GM21529 (cell line): ENCODE measurements around the gene SETD2.
"Not testable (repeated sequence)": the region's sequence is repeated elsewhere in the genome, so short reads cannot be mapped to it uniquely, and the experiment has no call there.

ENCODE experiments used
- ATAC-seq: cut with Tn5 transposase; IDR thresholded peaks from one replicate; pipeline ENCODE4 v1.9.1; 2021; ENCODE audit not compliant: unreplicated experiment

Gene SETD2, protein sequence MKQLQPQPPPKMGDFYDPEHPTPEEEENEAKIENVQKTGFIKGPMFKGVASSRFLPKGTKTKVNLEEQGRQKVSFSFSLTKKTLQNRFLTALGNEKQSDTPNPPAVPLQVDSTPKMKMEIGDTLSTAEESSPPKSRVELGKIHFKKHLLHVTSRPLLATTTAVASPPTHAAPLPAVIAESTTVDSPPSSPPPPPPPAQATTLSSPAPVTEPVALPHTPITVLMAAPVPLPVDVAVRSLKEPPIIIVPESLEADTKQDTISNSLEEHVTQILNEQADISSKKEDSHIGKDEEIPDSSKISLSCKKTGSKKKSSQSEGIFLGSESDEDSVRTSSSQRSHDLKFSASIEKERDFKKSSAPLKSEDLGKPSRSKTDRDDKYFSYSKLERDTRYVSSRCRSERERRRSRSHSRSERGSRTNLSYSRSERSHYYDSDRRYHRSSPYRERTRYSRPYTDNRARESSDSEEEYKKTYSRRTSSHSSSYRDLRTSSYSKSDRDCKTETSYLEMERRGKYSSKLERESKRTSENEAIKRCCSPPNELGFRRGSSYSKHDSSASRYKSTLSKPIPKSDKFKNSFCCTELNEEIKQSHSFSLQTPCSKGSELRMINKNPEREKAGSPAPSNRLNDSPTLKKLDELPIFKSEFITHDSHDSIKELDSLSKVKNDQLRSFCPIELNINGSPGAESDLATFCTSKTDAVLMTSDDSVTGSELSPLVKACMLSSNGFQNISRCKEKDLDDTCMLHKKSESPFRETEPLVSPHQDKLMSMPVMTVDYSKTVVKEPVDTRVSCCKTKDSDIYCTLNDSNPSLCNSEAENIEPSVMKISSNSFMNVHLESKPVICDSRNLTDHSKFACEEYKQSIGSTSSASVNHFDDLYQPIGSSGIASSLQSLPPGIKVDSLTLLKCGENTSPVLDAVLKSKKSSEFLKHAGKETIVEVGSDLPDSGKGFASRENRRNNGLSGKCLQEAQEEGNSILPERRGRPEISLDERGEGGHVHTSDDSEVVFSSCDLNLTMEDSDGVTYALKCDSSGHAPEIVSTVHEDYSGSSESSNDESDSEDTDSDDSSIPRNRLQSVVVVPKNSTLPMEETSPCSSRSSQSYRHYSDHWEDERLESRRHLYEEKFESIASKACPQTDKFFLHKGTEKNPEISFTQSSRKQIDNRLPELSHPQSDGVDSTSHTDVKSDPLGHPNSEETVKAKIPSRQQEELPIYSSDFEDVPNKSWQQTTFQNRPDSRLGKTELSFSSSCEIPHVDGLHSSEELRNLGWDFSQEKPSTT (N-terminal part only)

DNA sequence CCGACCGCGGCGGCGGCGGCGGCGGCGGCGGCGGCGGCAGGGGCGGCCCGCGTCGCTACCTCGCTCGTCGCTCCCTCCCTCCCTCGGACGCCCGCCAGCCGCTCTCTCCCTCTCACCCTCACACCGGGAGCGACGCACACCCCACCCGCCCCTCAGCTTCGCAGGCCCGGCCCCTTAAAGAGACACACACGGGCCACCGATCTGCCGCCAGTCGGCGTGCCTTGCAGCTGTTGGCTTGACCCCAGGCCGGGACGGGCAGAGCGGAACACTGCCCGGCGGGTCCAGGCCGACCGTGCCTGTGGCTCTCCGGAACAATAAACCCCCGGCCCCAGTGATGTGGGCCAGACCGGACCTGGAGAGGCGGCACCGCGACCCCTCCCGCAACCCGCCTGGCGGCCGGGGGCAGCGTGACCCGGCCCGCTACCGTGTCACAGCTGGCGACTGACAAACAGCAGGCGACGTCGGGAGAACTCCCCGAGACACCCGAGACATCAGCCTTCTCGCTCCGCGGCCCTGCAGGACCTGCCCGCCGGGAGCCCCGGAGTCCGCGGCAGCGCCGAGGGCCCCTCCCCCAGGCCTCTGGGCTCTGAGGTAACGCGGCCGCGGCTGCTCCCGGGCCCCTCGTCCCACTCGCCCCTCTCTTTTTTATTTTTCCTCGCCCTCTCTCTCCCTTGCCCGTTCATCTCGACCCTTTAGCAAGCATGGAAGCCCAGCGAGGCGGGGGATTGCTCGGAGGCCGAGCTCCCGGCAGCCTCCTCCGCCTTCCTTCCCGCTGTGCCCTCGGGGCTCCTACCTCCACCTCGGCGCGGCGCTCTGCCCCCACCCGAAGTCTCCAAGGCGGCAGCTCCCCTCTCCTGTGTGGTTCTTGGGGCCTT is at the start of gene SETD2:
SETD2 (minus strand) TSS at position 107 of the 875 bp plus-strand sequence. CDS start 189 bp downstream, outside the sequence.
- ATAC-seq, result peak; percentile 74

DNA sequence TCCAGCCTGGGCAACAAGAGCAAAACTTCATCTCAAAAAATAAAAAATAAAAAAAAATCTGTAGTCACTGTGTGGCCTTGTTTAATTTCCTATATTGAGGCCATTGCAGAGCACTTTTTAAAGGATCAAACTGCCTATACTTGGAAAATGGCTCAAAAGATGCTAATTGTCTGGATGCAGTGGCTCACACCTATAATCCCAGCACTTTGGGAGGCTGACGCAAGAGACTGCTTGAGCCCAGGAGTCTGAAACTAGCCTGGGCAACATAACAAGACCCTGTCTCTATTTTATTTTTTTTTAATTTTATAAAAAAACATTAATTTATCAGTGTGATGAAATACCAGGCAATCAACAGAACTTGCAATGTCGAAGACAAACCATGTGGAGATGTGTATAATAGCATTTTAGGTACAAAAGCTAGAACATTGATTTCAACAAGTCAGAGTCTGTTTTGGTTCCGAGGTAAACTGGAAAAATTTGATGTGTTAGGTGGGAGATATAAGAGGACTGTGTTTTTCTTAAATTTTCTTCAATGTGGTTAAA is 47.0 kb upstream of the SETD2 start:
- ATAC-seq, result no peak

DNA sequence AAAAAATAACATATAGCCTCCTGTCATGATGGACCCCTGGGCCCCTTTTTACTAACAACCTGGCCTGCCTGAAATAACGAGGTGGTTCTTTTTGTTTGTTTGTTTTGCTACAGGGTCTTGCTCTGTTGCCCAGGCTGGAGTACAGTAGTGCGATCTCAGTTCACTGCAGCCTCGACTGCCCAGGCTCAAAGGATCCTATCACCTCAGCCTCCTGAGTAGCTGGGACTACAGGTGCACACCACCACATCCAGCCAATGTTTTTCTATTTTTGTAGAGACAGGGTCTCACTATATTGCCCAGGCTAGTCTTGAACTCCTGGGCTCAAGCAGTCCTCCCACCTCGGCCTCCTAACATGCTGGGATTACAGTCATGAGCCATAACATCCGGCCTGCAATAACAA is 42.1 kb upstream of the SETD2 start:
- not testable (repeated sequence) for ATAC-seq

DNA sequence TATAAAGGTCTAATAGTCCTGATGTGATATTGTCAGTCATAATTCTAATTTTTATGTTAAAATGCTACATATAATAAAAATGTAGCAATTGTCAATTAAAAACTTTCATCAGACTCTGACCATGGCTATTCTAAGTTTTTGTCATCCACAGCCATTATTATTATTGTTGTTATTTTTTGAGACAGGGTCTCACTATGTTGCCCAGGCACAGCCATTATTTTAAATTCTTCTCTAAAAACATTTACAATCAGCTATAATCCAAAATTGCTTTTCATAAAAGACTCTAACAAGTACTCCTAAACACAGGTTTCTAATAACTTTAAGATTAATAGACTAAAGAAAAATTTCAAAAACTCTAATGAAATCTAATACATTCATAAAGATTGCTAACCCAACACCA is 41.0 kb upstream of the SETD2 start:
- ATAC-seq, result no peak

DNA sequence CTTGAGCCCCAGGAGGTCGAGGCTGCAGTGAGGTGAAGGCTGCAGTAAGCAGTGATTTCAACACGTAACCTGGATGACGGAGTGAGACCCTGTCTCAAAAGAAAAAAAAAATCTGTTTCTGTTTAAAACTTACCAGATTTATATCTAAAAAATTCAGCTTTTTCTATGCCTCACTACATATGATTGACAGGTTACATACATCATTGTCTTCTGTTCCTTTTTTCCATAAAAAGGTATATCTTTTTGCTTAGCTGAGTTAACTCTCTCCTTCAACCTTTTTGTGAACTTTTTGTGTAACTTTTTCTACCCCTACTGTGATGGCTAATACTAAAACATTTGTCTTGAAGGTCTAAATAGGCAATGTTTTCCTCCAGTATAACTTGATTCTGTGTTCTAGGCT is 38.6 kb upstream of the SETD2 start:
- no peak for ATAC-seq

DNA sequence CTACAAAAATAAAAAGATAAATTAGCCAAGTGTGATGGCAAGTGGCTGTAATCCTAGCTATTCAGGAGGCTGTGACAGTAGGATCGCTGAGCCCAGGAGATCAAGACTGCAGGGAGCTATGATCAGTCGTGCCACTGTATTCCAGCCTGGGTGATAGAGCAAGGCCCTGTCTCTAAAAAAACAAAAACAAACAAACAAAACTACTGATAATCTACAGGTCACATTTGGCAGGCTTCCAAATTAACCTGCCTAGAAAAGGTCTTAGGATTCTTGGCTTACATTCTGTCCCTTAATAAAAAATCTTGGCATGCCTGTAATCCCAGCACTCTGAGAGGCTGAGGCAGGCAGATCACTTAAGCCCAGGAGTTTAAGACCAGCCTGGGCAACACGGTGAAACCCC is 33.4 kb upstream of the SETD2 start:
- no peak for ATAC-seq

DNA sequence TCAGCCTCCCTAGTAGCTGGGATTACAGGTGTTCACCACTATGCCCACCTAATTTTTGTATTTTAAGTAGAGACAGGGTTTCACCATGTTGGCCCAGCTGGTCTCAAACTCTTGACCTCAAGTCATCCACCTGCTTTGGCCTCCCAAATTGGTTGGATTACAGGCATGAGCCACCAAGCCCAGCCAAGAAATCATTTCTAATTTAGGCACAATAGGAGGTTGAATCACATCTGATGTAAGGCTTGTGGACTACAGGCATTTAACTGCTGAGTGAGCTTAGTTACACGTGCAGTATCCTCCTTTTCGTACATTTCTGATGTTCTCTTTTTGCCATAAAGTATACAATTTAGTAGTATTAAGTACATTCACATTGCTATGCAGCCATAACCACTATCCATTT is 31.1 kb upstream of the SETD2 start:
- no peak for ATAC-seq

DNA sequence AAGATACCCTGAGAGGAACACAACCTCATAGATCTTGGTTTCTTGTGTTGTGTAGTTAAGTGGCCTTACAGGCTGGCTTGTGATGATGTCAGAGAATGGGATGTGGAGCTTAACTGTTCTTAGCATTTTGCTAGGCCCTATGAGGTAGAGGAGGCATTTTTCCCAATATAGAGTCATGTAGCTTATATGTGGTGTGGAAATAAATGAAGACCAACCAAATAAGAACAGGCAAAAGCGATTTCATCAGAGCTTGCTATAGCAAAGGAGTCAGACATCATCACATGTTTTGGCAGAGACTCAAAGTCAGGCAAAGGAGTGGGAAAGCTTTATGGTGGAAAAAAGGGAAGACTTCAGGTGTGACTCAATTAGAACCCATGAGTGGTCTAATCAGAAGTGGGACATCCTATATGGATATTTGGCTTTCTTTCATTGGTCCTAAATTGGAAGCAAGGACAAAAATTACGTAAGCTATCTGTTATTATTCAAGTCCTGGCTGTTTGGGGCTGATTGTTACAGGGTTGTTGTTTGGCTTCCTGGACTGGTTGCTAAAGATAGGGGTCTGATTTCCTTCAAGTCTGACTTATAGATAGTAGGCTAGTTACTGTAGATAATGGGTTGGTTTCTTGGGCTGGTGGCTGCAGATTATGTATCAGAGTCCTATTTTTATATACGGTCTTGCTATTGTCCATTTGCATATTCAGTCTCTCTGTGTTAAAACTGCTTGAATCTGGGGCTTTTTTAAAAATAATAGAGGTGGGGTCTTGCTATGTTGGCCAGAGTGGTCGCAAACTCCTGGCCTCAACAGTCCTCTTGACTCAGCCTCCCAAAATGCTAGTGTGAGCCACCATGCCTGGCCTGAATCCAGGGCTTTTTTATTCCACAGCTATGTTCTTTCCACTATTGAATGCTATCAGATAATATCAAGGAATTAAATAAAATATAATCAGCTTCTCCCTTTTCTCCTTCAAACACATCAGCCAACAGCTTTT is 30.3 kb upstream of the SETD2 start:
- no peak for ATAC-seq

DNA sequence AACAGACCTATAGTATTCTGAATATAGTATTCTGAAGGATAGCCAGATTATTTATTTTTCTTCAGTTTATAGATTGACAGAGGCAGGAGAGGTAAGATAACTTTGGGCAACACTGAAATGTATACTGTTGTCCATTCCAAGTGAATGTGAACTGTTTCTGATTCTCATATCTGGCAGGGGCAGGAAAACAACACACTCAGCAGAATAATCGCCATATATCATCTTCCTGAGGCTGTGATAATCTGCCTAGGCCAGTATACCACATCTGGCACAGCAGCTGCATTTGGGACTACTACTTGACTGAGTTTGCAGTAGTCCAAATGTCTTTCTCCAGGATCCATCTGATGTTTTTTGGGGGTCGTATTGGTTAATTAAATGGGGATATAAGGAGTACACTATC is 22.4 kb upstream of the SETD2 start:
- no peak for ATAC-seq

DNA sequence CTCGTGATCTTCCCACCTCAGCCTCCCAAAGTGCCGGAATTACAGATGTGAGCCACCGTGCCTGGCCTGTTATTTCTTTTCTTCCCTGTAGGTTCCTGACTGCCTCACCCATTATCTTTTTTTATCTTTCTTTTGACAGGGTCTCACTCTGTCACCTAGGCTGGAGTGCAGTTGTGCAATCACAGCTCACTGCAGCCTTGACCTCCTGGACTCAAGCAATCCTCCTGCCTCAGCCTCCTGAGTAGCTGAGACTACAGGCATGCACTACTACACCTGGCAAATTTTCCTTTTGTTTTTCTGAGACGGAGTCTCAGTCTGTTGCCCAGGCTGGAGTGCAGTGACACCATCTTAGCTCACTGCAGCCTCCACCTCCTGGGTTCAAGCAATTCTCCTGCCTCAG is 17.8 kb upstream of the SETD2 start:
- not testable (repeated sequence) for ATAC-seq

DNA sequence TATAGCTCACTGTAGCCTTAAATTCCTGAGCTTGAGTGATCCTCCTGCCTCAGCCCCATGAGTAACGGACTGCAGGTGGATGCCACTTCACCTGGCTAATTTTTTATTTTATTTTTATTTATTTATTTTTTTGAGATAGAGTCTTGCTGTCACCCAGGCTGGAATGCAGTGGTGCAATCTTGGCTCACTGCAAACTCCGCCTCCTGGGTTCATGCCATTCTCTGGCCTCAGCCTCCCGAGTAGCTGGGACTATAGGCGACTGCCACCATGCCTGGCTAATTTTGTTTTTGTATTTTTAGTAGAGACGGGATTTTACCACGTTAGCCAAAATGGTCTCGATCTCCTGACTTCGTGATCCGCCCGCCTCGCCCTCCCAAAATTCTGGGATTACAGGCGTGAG is 16.1 kb upstream of the SETD2 start:
- not testable (repeated sequence) for ATAC-seq

DNA sequence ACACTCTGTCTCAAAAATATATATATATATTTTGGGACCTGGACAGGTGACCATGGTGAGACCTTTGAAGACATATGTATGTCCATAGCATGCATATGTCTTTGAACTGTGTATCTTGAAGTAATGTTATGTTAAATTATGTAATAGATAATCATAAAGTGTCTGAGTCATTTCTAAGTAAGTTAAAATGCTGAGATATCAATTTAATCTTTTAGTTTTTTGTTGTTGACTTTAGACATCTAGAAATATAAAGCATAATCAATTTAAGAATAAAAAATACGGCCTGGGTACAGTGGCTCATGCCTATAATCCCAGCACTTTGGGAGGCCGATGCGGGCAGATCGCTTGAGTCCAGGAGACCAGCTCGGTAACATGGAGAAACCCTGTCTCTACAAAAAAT is 12.7 kb upstream of the SETD2 start:
- no peak for ATAC-seq

DNA sequence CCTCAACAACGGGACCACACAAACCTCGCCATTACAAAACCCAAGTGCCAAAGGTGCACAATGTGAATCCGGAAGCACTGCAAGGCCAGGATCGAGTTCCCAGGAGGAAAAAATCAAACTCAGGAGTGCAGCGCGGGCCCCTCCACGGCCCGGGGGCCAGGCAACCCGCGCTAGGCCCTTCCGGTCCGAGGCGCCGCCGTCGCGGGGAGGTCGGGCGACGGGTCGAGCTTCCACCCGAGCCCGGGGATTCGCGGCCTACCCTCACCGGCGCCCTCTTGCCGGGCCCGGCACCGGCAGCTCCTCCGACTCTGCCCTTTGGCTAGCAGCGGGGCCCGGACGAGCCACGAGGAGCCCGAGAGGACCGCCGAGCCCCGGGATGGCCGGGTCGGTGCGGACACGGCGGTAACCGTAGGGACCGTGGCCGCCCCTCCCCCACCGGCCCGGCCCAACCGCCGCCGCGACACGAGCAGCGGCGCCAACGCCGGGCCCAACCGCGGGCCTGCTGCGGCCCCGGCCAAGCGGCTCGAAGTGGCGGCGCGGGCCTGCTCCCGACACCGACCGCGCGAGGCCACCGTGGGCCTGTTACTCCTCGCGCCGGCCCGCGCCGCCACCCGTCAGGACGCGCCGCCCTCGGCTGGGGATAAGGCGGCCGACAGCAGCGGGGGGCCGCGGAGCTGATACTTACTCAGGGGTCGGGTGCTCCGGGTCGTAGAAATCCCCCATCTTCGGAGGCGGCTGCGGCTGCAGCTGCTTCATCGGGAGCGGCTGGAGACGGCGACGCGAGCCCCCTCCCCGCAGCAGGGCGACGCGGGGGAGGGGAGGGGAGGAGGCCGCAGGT is 525 bp downstream of the SETD2 start:
- ATAC-seq, result peak; percentile 26

DNA sequence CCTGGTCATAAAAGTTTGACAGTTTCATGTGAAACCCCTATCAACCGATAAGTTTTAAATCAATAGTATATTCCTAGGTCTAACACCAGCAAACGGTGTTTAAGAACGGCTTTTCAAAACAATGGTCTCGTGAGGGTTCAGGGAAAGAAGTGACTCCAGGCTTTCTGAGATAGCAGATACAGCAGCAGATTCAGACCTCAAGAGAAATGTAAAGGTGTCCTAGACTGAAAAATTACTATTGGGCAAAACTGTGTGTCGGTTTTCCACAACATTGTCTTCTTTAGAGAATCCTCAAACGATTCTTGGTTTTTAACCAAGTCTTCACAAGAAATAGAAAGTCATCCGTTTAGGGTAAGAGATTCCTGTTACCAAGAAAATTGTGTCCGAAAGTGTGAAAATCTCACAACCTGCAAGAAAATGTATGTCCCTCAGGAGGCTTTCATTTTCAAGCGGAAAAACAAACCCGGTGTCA is 1.2 kb downstream of the SETD2 start:
- peak; percentile 8 for ATAC-seq

DNA sequence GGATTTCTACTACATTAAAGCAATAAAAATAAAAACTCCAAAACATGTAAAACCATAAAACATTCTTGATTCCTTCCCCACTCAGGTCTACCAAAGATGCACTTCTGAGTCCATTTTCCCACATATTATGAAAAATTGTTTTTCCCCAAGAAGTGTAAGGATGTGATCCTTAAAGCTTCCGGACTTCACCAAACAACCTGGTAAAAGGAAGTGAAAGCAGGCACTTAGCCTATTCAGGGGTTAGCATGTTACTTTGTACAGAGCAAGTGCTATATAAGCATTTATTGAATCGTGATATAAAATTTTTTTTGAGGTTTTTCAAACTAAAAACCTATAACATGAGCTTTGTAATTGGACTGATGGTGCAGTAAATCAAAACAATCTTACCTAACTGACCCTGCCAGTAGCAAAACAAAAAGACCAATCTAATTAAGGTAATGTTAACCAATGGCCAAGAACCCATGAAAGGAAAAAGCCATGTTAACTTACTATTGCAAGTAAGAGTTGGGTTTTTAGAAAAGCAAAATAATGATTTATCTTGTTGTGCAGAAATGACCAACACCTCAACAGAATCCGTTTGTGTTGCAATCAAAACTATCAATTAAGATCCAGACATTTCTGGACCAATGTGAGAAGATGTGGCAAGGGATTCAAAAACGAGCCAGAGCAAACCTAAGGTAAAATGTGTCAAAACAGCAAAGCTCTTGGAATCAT is 1.8 kb downstream of the SETD2 start:
- no peak for ATAC-seq

DNA sequence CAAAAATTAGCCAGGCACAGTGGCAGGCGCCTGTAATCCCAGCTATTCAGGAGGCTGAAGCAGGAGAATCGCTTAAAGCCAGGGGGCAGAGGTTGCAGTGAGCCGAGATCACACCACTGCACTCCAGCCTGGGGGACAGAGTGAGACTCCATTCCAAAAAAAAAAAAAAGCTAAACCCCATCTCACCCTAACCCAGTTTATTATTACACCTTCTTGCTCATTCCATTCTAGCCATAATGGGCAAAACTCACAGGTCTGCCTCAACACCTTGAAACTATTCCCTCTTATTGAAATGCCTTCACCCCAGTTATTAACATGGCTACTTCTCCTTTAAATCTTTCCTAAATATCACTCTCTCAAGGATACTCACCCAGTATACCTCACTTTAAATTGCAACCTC is 4.1 kb downstream of the SETD2 start:
- ATAC-seq, result no peak

DNA sequence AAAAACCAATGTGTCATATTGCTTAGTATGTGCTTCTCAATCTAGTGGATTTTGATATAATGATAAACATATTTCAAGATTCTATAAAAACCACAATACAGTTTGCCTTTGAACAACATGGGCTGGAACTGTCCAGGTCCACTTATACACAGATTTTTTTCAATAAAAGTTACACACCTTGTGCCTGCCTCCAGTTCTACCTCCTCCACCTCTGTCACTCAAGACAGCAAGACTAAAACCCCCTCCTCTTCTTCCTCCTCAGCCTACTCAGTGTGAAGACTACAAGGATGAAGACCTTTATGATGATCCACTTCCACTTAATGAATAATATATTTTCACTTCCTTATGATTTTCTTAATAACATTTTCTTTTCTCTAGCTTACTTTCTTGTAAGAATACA is 5.7 kb downstream of the SETD2 start:
- ATAC-seq, result no peak
